GM18519 (cell line): ENCODE data around the gene CASS4.

Experiments
- ATAC-seq: cut with Tn5 transposase; IDR thresholded peaks from one replicate; pipeline ENCODE4 v1.9.1; 2021; ENCODE audit warnings: mild to moderate bottlenecking, moderate library complexity; ENCODE audit not compliant: unreplicated experiment, low FRiP score

The CASS4 gene

GRCh38 chr20:56422076-56422823, 10.2 kb downstream of the CASS4 start:
- ATAC-seq: no peak

- ATAC-seq: no peak
Observed at GRCh38 chr20:56422824-56423189, 10.7 kb downstream of the CASS4 start.

- ATAC-seq: no peak
Observed at GRCh38 chr20:56423211-56423610, 11.2 kb downstream of the CASS4 start.

- ATAC-seq: no peak
Observed at GRCh38 chr20:56423886-56424285, 11.8 kb downstream of the CASS4 start.

GRCh38 chr20:56424931-56425330, 12.9 kb downstream of the CASS4 start:
- ATAC-seq: no peak

GRCh38 chr20:56426026-56426425, 14.0 kb downstream of the CASS4 start:
- no peak for ATAC-seq

- ATAC-seq: no peak
Observed at GRCh38 chr20:56426926-56427325, 14.9 kb downstream of the CASS4 start.

GRCh38 chr20:56427797-56428196, 15.7 kb downstream of the CASS4 start:
- ATAC-seq: no peak

- no peak for ATAC-seq
Observed at GRCh38 chr20:56428410-56428809, 16.4 kb downstream of the CASS4 start.

GRCh38 chr20:56428881-56429280, 16.8 kb downstream of the CASS4 start:
- no peak for ATAC-seq

GRCh38 chr20:56429502-56429901, 17.4 kb downstream of the CASS4 start:
- ATAC-seq: no peak

GRCh38 chr20:56429941-56430340, 17.9 kb downstream of the CASS4 start:
- ATAC-seq: no peak

GRCh38 chr20:56430461-56430860, 18.4 kb downstream of the CASS4 start:
- ATAC-seq: no peak

- ATAC-seq: no peak
Observed at GRCh38 chr20:56430957-56431356, 18.9 kb downstream of the CASS4 start.

- ATAC-seq: no peak
Observed at GRCh38 chr20:56431471-56431870, 19.4 kb downstream of the CASS4 start.

GRCh38 chr20:56433221-56433879, 21.3 kb downstream of the CASS4 start:
- ATAC-seq: no peak

GRCh38 chr20:56433880-56434255, 21.8 kb downstream of the CASS4 start:
- ATAC-seq: no peak

GRCh38 chr20:56437196-56437960, 25.3 kb downstream of the CASS4 start:
- ATAC-seq: no peak

GRCh38 chr20:56438284-56438683, 26.2 kb downstream of the CASS4 start:
- ATAC-seq: no peak

- no peak for ATAC-seq
Observed at GRCh38 chr20:56439771-56440291, 27.8 kb downstream of the CASS4 start.

- ATAC-seq: peak; percentile 70
Observed at GRCh38 chr20:56440346-56441007, 28.4 kb downstream of the CASS4 start.
